Common myeloid progenitor, CD34-positive (primary cell): Measurements from ENCODE around the gene PREB.
A peak's percentile ranks its signal among the peaks of the same experiment; 100 is the strongest.
"Not testable (repeated sequence)": the region's sequence is repeated elsewhere in the genome, so short reads cannot be mapped to it uniquely, and the experiment has no call there.

Experiments used
- CTCF ChIA-PET: fragments of 350-600 bp; sonication (Branson Sonifier 250); formaldehyde crosslinking; loops from one replicate; lab custom pipeline; 2021; ENCODE audit warnings: antibody characterized with exemption; lab: Charles Lee
- POLR2A ChIA-PET: fragments of 350-600 bp; sonication (Branson Sonifier 250); formaldehyde crosslinking; loops from one replicate; lab custom pipeline; 2021; ENCODE audit warnings: antibody characterized with exemption; lab: Charles Lee
- DNase-seq, 3 donors: peaks; one replicate each; pipeline versions ENCODE4 v3.0.0 to v3.0.0-alpha.2; 2013
- H3K27ac ChIP-seq, 2 experiments: 1 replicate in 1 of 2; 2 replicates in 1 of 2; pipeline ENCODE4 v1.7.0; 2013; ENCODE audit warnings: inconsistent platforms in 2 of 2, low read length in 2 of 2, mild to moderate bottlenecking in 2 of 2, low read depth in 1 of 2, moderate library complexity in 1 of 2; ENCODE audit not compliant: severe bottlenecking in 2 of 2, insufficient read depth in 1 of 2, poor library complexity in 1 of 2
- H3K27me3 ChIP-seq, 5 experiments: replicated peaks in 2 of 5; 1 replicate in 3 of 5; 2 replicates in 2 of 5; pipeline versions ENCODE4 v1.6.1 to v1.7.0; 2013; ENCODE audit warnings: low read length in 4 of 5, mild to moderate bottlenecking in 2 of 5, moderate library complexity in 2 of 5, inconsistent platforms in 1 of 5; ENCODE audit not compliant: insufficient read depth in 5 of 5, control insufficient read depth in 4 of 5
- H3K36me3 ChIP-seq, 4 experiments: 1 replicate in 2 of 4; 2 replicates in 2 of 4; pipeline versions ENCODE4 v1.6.1 to v1.7.0; 2013; ENCODE audit warnings: low read length in 3 of 4, control low read depth in 1 of 4, mild to moderate bottlenecking in 1 of 4; ENCODE audit not compliant: control insufficient read depth in 4 of 4, insufficient read depth in 4 of 4
- H3K4me1 ChIP-seq, 4 experiments: 1 replicate in 3 of 4; 2 replicates in 1 of 4; pipeline versions ENCODE4 v1.6.1 to v1.7.1; 2013; ENCODE audit warnings: low read length in 3 of 4, mild to moderate bottlenecking in 3 of 4, control low read depth in 1 of 4, inconsistent platforms in 1 of 4, moderate library complexity in 1 of 4; ENCODE audit not compliant: control insufficient read depth in 4 of 4, insufficient read depth in 4 of 4; ENCODE audit errors: control extremely low read depth in 1 of 4
- H3K4me3 ChIP-seq, 7 experiments: 1 replicate in 4 of 7; 2 replicates in 3 of 7; pipeline versions ENCODE4 v1.5.1 to v1.7.0; 2013; ENCODE audit warnings: mild to moderate bottlenecking in 7 of 7, low read length in 6 of 7, moderate library complexity in 6 of 7, inconsistent platforms in 2 of 7, low read depth in 2 of 7, control low read depth in 1 of 7; ENCODE audit not compliant: insufficient read depth in 4 of 7, control insufficient read depth in 1 of 7; ENCODE audit errors: extremely low read depth in 1 of 7
- H3K9me3 ChIP-seq, 5 experiments: 1 replicate in 4 of 5; 2 replicates in 1 of 5; pipeline versions ENCODE4 v1.6.1 to v1.7.1; 2013; ENCODE audit warnings: low read length in 4 of 5, mild to moderate bottlenecking in 2 of 5, inconsistent platforms in 1 of 5, low read depth in 1 of 5, moderate library complexity in 1 of 5; ENCODE audit not compliant: control insufficient read depth in 4 of 5, insufficient read depth in 2 of 5; ENCODE audit errors: control extremely low read depth in 1 of 5
- WGBS: methylation state at CpG from one replicate; pipeline ENCODE4 v1.1.5; 2013; ENCODE audit not compliant: insufficient coverage; 5-methylcytosine and 5-hydroxymethylcytosine counted together

PREB gene

DNA sequence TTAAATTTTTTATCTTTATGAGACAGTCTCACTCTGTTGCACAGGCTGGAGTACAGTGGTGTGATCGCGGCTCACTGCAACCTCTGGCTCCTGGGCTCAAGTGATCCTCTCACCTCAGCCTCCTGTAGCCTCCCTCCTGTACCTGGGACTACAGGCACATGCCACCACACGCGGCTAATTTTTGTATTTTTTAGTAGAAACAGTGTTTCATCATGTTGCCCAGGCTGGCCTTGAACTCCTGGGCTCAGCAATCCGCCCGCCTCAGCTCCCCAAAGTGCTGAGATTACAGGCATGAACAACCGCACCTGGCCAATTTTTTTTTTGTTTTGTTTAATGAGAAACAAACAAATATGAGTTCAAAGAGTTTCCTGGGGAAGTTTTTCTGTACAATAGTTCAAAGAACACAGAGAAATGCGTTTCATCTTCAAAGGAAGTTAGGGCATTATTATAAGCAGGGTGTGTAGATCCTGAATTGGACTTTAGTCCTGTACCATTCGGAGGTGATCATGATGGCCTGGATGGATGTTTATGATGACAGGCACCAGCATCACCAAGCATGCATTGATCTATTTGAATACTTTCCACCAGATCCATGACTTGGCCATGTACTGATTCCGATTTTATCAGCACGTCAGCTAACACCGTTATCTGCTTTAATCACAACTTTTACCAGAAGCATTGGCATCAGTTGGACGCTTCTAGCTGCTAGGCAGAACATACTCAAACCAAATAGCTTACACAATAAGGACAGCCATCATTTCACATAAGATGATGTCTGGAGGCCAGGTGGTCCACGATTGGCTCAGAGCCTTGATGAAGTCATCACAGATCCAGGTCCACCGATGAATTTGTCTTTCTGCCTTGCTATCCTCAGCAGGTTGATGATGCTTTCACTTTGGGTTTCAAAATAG lies 43.3 kb upstream of the PREB start:
- POLR2A ChIA-PET, result no interaction called here
- Histone ChIP-seq H3K4me3 (no peak overlapping the region), H3K36me3 (no peaks in the 10 kb centered on the region), H3K27ac (no peak overlapping the region), H3K27me3 (peaks cover 0 to 9% (median 0%) of the 10 kb centered on the region in 5 experiments), H3K9me3 (no peaks in the 10 kb centered on the region), H3K4me1 (no peaks in the 10 kb centered on the region)
- WGBS, result 88% methylated on average over 11 of the region's 15 CpGs
- CTCF ChIA-PET, result interaction anchor here (0.6 to 1.2 kb wide), 4 partner anchors 15 to 82 kb away, joined by 3 to 4 read pairs (median 3); no protein-coding TSS in a partner anchor
- DNase-seq, result no peak

DNA sequence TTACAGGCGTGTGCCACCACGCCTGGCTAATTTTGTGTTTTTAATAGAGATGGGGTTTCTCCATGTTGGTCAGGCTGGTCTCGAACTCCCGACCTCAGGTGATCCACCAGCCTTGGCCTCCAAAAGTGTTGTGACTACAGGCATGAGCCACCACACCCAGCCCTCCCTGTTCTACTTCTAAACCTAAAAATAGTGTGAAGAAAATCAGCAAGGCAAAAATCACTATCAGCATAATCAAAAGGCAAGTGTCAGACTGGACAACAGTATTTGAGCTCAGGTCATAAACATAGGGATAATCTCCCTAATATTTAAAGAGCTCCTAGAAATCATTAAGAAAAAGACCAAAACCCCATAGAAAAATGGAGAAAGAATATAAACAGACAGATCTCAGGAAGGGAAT lies 41.3 kb upstream of the PREB start:
- H3K27me3 ChIP-seq, DNase-seq, POLR2A ChIA-PET, H3K4me1 ChIP-seq, H3K4me3 ChIP-seq, H3K27ac ChIP-seq, H3K9me3 ChIP-seq, H3K36me3 ChIP-seq: not testable (repeated sequence)
- 80% methylated on average over 2 of the region's 4 CpGs for WGBS
- CTCF ChIA-PET, result interaction anchor here (1.2 to 3.0 kb wide), 3 partner anchors 10 to 89 kb away, joined by 3 to 14 read pairs (median 8); no protein-coding TSS in a partner anchor

DNA sequence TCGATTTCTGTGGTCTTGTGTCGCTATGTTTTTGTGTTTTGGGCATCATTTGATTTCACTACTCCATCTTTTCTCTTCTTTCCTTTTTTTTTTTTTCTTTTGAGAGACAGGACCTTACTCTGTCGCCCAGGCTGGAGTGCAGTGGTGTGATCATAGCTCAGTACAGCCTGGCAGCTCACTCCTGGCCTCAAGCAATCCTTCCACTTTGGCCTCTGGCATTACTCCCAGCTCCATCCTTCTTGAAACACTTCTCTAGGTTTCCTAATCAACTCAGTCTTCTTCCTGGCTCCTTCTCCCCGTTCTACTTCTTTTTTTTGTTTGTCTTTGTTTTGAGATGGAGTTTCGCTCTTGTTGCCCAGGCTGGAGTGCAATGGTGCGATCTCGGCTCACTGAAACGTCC lies 40.9 kb upstream of the PREB start:
- peaks cover 0 to 11% (median 0%) of the 10 kb centered on the region in 5 experiments for H3K27me3 ChIP-seq
- peaks cover 0 to 2% (median 0%) of the 10 kb centered on the region in 4 experiments for H3K4me1 ChIP-seq
- no peak overlapping the region for H3K27ac ChIP-seq
- DNase-seq, result no peak
- WGBS, result 81% methylated on average over 2 of the region's 8 CpGs
- H3K4me3 ChIP-seq, result no peak overlapping the region
- no peaks in the 10 kb centered on the region for H3K36me3 ChIP-seq
- ChIA-PET POLR2A (no interaction called here), CTCF (interaction anchor here (1.2 to 3.0 kb wide), 3 partner anchors 9 to 90 kb away, joined by 3 to 14 read pairs (median 8); no protein-coding TSS in a partner anchor)
- H3K9me3 ChIP-seq, result no peaks in the 10 kb centered on the region

DNA sequence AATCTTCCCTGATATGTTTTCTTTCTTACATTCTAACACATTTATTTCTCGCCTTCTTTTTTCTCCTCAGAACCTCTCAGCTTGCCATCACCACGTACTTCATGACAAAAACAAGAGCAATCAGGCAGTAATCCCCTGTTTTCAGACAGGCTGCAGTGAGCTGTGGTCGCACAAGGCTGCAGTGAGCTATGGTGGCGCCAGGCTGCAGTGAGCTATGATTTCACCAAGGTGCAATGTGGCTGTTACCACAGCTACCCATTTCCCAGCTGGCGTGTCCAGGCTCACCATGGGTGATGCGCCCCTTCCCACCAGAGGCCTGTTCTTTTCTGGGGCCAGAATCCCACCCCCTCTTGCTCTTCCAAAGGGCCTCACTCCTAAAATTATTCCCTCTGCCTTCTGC lies 40.2 kb upstream of the PREB start:
- H3K27me3 ChIP-seq, result peaks cover 0 to 11% (median 0%) of the 10 kb centered on the region in 5 experiments
- H3K9me3 ChIP-seq, result no peaks in the 10 kb centered on the region
- H3K36me3 ChIP-seq, result no peaks in the 10 kb centered on the region
- H3K27ac ChIP-seq, result no peak overlapping the region
- ChIA-PET CTCF (interaction anchor here (1.2 to 3.0 kb wide), 3 partner anchors 9 to 90 kb away, joined by 3 to 14 read pairs (median 8); no protein-coding TSS in a partner anchor), POLR2A (interaction anchor here (0.6 kb wide), 1 partner anchor 101 kb away, joined by 3 read pairs; the partner anchor contains the start of gene DNAJC5G)
- DNase-seq, result no peak
- peaks cover 0 to 6% (median 2%) of the 10 kb centered on the region in 4 experiments for H3K4me1 ChIP-seq
- WGBS, result 96% methylated on average over 6 of the region's 6 CpGs
- H3K4me3 ChIP-seq, result no peak overlapping the region

DNA sequence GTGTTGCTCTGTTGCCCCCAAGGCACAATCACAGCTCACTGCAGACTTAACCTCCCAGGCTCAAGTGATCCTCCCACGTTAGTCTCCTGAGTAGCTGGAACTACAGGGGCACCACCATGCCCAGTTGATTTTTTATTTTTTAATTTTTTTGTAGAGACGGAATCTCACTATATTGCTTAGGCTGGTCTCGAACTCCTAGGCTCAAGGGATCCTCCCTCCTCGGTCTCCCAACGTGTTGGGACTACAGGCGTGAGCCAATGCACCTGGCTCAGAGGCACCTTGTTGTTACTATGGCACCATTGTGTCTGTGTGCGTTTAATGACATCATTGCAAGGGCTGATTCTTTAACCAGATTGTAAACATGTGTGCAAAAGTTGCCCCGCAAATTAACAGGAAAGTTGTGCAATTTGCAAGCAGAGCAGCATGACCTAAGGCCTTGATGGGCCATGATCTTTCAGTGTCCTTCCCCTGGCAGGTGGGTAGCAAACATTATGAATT lies 37.0 kb upstream of the PREB start:
- Histone ChIP-seq H3K9me3 (no peaks in the 10 kb centered on the region), H3K4me1 (peaks cover 0 to 6% (median 2%) of the 10 kb centered on the region in 4 experiments), H3K27ac (no peak overlapping the region), H3K27me3 (peaks cover 0 to 9% (median 0%) of the 10 kb centered on the region in 5 experiments), H3K4me3 (no peak overlapping the region), H3K36me3 (no peaks in the 10 kb centered on the region)
- POLR2A ChIA-PET, result no interaction called here
- WGBS, result 89% methylated on average over 8 of the region's 8 CpGs
- CTCF ChIA-PET, result interaction anchor here (0.7 to 3.5 kb wide), 8 partner anchors 10 to 207 kb away, joined by 3 to 21 read pairs (median 4); partner anchors contain the start of gene PREB
- DNase-seq, result no peak

DNA sequence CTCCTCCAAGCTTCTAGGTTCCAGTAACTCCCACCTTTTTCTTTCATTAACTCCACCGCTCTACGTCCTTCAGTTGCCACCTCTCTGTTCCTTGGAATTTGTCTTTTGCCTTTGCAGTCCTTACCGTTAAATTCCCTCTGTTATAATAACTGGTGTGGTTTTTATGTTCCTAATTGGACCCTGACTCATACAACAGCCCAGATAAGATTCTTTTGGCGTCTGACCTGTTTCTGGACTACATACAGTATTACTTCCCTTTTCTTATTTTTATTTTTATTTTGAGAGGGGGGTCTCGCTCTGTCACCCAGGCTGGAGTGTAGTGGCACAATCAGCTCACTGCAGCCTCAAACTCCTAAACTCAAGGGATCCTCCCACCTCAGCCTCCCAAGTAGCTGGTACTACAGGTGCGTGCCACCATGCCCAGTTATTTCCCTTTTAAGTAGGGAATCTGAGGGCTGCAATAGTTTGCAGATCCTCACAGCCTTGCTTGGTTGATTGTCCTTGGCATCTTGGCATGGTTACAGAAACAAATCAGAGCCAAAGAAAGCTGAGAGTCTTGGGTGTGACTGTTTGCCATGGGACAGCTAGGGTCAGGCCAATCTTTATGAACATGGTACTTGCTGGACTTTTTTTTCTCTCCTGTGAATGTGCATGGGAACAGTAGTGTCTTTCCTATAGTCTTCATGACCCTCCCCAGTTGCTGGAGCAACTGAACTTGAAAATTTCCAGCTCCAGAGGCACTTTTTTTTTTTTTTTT lies 36.3 kb upstream of the PREB start:
- peak in 2 of 3 donors; percentile 49 to 61 for DNase-seq
- Histone ChIP-seq H3K27ac (no peak overlapping the region), H3K27me3 (peaks cover 0 to 9% (median 0%) of the 10 kb centered on the region in 5 experiments), H3K4me3 (no peak overlapping the region), H3K36me3 (no peaks in the 10 kb centered on the region), H3K4me1 (peaks cover 0 to 6% (median 2%) of the 10 kb centered on the region in 4 experiments), H3K9me3 (no peaks in the 10 kb centered on the region)
- ChIA-PET CTCF (interaction anchor here (0.6 to 3.5 kb wide), 19 partner anchors 9 to 208 kb away, joined by 3 to 21 read pairs (median 4); partner anchors contain the start of genes ABHD1, CGREF1 and PREB), POLR2A (no interaction called here)
- WGBS, result 93% methylated on average over 2 of the region's 6 CpGs
